Measurements from ENCODE around the gene CDK6.

The CDK6 gene

DNA sequence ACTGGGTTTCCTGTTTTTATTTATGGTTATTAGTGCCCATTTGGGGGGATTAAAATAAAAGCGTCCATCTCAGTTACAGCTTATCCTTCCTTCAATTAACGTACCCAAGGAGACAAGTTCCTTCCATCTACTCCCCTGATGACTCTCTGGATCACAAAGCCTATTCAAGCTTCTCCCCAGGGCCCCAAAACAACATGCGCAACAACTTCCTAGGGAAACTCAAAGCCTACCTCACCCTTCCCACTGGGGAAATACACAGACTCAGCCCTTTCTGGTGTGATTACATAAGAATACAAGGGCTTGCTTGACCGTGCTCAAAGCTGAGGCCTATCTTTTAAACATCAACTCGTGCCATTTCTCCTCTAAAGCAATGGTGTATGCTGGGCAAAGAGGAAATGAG is 112.4 kb downstream of the CDK6 start:
- DNase-seq (ENCODE audit: extremely low read depth, low read depth): no peak
- TF ChIP-seq, protein P1, sequence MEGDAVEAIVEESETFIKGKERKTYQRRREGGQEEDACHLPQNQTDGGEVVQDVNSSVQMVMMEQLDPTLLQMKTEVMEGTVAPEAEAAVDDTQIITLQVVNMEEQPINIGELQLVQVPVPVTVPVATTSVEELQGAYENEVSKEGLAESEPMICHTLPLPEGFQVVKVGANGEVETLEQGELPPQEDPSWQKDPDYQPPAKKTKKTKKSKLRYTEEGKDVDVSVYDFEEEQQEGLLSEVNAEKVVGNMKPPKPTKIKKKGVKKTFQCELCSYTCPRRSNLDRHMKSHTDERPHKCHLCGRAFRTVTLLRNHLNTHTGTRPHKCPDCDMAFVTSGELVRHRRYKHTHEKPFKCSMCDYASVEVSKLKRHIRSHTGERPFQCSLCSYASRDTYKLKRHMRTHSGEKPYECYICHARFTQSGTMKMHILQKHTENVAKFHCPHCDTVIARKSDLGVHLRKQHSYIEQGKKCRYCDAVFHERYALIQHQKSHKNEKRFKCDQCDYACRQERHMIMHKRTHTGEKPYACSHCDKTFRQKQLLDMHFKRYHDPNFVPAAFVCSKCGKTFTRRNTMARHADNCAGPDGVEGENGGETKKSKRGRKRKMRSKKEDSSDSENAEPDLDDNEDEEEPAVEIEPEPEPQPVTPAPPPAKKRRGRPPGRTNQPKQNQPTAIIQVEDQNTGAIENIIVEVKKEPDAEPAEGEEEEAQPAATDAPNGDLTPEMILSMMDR (IDR thresholded peaks at IDR 0.05; ENCODE audit: low read depth, low read length): no peak

GRCh38 chr7:92723205-92723604 is 113.2 kb downstream of the CDK6 start:
- TF ChIP-seq, protein P1 (IDR thresholded peaks at IDR 0.05; ENCODE audit: low read depth, low read length): no peak
- DNase-seq (ENCODE audit: extremely low read depth, low read depth): no peak

DNA sequence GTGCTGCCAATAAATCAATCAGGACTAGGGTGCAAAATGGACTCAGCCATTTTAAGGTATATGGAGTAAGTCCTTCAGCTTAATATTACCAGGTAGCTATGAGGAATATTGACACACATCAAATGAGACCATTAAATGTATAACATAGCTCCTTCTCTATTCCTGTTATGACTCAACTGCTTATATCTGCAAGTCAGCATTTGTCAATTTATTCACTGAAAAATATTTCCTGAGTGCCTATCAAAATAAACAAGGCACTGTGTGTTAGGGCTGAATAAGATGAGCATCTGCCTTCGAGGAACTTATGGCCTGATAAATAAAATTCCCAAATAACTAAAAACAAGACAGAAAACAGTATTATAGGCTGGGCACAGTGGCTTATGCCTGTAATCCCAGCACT is 113.8 kb downstream of the CDK6 start:
- DNase-seq (ENCODE audit: extremely low read depth, low read depth): no peak
- TF ChIP-seq, protein P1 (IDR thresholded peaks at IDR 0.05; ENCODE audit: low read depth, low read length): no peak

DNA sequence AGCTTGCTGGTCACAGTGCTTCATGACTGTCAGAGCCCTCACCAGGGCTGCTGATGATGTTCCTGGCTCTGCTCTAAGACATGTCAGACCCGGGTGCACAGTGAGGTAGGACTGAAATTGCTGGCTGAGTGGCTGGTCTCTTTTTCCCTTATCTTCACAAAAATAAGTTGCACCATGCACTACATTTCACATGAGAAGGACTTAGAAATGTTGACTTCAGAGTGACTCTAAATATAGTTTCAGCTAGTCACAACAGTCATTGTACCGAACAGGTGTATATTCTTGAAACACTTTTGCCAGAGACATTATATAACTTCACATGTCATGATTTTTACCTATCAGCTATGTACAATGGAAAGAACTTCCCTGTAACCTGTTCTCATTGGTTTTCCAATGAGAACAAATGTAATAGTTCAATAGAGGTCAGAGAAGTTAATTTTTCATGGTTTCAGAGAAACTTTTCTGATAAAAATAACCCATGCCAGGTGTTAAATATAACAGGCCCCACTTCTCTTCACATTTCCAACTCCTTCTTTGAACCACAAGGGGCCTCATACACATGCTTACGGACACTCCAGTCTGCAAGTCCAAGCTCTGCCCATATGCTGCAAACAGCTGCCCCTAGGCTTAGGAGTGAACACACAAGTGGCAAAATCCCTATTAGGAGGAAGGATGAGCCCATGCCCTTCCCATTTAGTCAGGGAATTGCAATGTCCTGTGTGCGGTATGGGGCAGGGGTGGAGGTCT is 115.6 kb downstream of the CDK6 start:
- no peak for DNase-seq (ENCODE audit: extremely low read depth, low read depth)
- TF ChIP-seq, protein P1 (IDR thresholded peaks at IDR 0.05; ENCODE audit: low read depth, low read length): no peak

- no peak for DNase-seq (ENCODE audit: extremely low read depth, low read depth)
- TF ChIP-seq, protein P1 (IDR thresholded peaks at IDR 0.05; ENCODE audit: low read depth, low read length): no peak
Measured at GRCh38 chr7:92717993-92718716, 118.2 kb downstream of the CDK6 start.

GRCh38 chr7:92717623-92717992 is 118.8 kb downstream of the CDK6 start:
- TF ChIP-seq, protein P1 (IDR thresholded peaks at IDR 0.05; ENCODE audit: low read depth, low read length): no peak
- DNase-seq (ENCODE audit: extremely low read depth, low read depth): no peak

GRCh38 chr7:92716825-92717580 is 119.4 kb downstream of the CDK6 start:
- TF ChIP-seq, protein P1 (IDR thresholded peaks at IDR 0.05; ENCODE audit: low read depth, low read length): no peak
- DNase-seq (ENCODE audit: extremely low read depth, low read depth): no peak
